Gastroesophageal sphincter (tissue), 3 donors: ENCODE results near the gene EED.
"Not testable (repeated sequence)": the region's sequence is repeated elsewhere in the genome, so short reads cannot be mapped to it uniquely, and the experiment has no call there.

Experiments
- EP300 ChIP-seq: sonication (generic); formaldehyde crosslinking; IDR thresholded peaks from one replicate; pipeline ENCODE4 v1.6.1; 2017; ENCODE audit warnings: antibody characterized with exemption, mild to moderate bottlenecking
- POLR2A ChIP-seq, 2 donors: fragments of 450-650 bp; IDR thresholded peaks; one replicate each; pipeline ENCODE4 v1.6.1; 2017; ENCODE audit warnings: antibody characterized with exemption in 2 of 2, mild to moderate bottlenecking in 2 of 2, moderate library complexity in 1 of 2
- POLR2AphosphoS5 ChIP-seq: sonication (generic); formaldehyde crosslinking; IDR thresholded peaks from one replicate; pipeline ENCODE4 v1.6.1; 2017; ENCODE audit warnings: antibody characterized with exemption
- TF ChIP-seq, protein P1 (sequence below), 4 experiments: fragments of 200-600 bp in 2 of 4; fragments of 450-650 bp in 2 of 4; sonication (generic) in 1 of 4; IDR thresholded peaks; one replicate each; pipeline ENCODE4 v1.5.1; 2017 to 2019; ENCODE audit warnings: antibody characterized with exemption in 4 of 4, mild to moderate bottlenecking in 2 of 4, moderate library complexity in 2 of 4

GRCh38 chr11:86308710-86309109 lies 64.2 kb downstream of the EED start:
- not testable (repeated sequence) for TF ChIP-seq POLR2A (IDR thresholded peaks at IDR 0.05); POLR2AphosphoS5; EP300
- TF ChIP-seq, protein P1, sequence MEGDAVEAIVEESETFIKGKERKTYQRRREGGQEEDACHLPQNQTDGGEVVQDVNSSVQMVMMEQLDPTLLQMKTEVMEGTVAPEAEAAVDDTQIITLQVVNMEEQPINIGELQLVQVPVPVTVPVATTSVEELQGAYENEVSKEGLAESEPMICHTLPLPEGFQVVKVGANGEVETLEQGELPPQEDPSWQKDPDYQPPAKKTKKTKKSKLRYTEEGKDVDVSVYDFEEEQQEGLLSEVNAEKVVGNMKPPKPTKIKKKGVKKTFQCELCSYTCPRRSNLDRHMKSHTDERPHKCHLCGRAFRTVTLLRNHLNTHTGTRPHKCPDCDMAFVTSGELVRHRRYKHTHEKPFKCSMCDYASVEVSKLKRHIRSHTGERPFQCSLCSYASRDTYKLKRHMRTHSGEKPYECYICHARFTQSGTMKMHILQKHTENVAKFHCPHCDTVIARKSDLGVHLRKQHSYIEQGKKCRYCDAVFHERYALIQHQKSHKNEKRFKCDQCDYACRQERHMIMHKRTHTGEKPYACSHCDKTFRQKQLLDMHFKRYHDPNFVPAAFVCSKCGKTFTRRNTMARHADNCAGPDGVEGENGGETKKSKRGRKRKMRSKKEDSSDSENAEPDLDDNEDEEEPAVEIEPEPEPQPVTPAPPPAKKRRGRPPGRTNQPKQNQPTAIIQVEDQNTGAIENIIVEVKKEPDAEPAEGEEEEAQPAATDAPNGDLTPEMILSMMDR (IDR thresholded peaks at IDR 0.05): not testable (repeated sequence)
